Measurements from ENCODE around the gene FXN. TPM values are rescaled to one million over a fixed set of nuclear protein-coding genes. Genes with fewer than 3 reads are reported as not detected.

Gene FXN
- total RNA-seq, 2 experiments from 2014 or later: 21.0 to 21.8 TPM

- H3K27ac Mint-ChIP-seq: no peak overlapping the region
- no peak overlapping the region for H3K4me3 Mint-ChIP-seq
- intact Hi-C loops (cut with micrococcal nuclease): loop anchor here (10.0 kb wide), 2 partner anchors 236 to 436 kb away; a partner anchor contains a TSS
- H3K4me1 Mint-ChIP-seq (ENCODE audit: low read depth): peaks cover 14% of the 10 kb centered on the region
- no peak for TF ChIP-seq CTCF (IDR thresholded peaks at IDR 0.05)
- H3K36me3 Mint-ChIP-seq (ENCODE audit: low read depth): no peaks in the 10 kb centered on the region
- H3K27me3 Mint-ChIP-seq: no peaks in the 10 kb centered on the region
- CTCF ChIA-PET: interaction anchor here (1.4 to 2.3 kb wide), 3 partner anchors 8 to 15 kb away, joined by 4 to 13 read pairs (median 7); partner anchors contain the start of gene FXN
- no peaks in the 10 kb centered on the region for H3K9me3 Mint-ChIP-seq
- no peak for ATAC-seq
- DNase-seq: no peak
- POLR2A ChIA-PET: no interaction called here
Observed at GRCh38 chr9:69020301-69021145, 15.0 kb upstream of the FXN start.

DNA sequence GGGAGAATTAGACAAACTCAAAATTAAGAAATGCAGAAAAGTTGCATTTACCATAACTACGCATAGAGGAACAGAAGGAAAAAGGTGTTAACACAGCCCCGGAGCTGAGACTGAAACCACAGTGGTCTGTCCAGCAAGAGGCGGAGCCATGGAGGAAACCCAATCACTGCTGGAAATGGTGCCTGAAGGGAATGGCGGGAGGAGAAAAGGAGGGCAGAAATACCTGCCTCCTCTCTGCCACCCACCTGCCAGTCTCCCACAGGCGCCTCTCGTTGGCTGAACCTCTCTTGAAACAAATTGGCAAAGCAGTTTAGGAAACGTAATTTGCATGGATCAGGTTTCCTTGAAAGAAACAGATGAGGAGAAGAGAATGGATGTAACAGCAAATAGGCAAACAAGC lies 11.9 kb upstream of the FXN start:
- no peak overlapping the region for H3K27ac Mint-ChIP-seq
- DNase-seq: no peak
- CTCF ChIA-PET: interaction anchor here (1.9 kb wide), 1 partner anchor 24 kb away, joined by 7 read pairs; no protein-coding TSS in a partner anchor
- POLR2A ChIA-PET: interaction anchor here (1.8 kb wide), 1 partner anchor 12 kb away, joined by 7 read pairs; the partner anchor contains the start of gene FXN
- no peak for TF ChIP-seq CTCF (IDR thresholded peaks at IDR 0.05)
- intact Hi-C loops (cut with micrococcal nuclease): loop anchor here (10.0 kb wide), 2 partner anchors 239 to 439 kb away; a partner anchor contains a TSS
- no peak overlapping the region for H3K4me3 Mint-ChIP-seq
- ATAC-seq: no peak
- H3K36me3 Mint-ChIP-seq (ENCODE audit: low read depth): no peaks in the 10 kb centered on the region
- H3K9me3 Mint-ChIP-seq: no peaks in the 10 kb centered on the region
- peaks cover 25% of the 10 kb centered on the region for H3K4me1 Mint-ChIP-seq (ENCODE audit: low read depth)
- H3K27me3 Mint-ChIP-seq: no peaks in the 10 kb centered on the region

GRCh38 chr9:69027355-69028097 lies 8.0 kb upstream of the FXN start:
- H3K4me1 Mint-ChIP-seq (ENCODE audit: low read depth): peaks cover 38% of the 10 kb centered on the region
- POLR2A ChIA-PET: no interaction called here
- DNase-seq: peak; percentile 50

DNA sequence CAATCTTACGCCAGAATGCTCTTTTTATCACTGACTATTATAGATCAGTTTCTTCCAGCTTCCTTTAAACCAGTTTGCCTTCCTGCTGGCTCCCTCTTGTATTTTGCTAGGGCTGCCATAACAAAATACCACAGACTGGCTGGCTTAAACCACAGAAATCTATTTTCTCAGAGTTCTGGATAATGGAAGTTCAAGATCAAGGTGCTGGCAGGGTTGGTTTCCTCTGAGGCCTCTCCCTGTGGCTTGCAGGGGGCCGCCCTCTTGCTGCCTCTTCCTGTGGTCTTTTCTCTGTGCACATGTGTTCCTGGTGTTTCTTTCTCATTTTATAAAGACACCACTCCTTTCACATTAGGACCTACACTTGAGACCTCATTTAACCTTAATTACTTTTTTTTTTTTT lies 6.8 kb upstream of the FXN start:
- Mint-ChIP-seq H3K27me3 (no peaks in the 10 kb centered on the region), H3K36me3 (ENCODE audit: low read depth) (no peaks in the 10 kb centered on the region), H3K9me3 (peaks cover 6% of the 10 kb centered on the region), H3K4me1 (ENCODE audit: low read depth) (peaks cover 38% of the 10 kb centered on the region), H3K27ac (no peak overlapping the region), H3K4me3 (no peak overlapping the region)
- peak; percentile 61 for DNase-seq
- intact Hi-C loops (cut with micrococcal nuclease): loop anchor here (10.0 kb wide), 2 partner anchors 244 to 444 kb away; a partner anchor contains a TSS
- TF ChIP-seq CTCF (IDR thresholded peaks at IDR 0.05): no peak
- ATAC-seq: peak; percentile 66
- ChIA-PET POLR2A (no interaction called here), CTCF (interaction anchor here (1.0 to 1.6 kb wide), 8 partner anchors 9 to 167 kb away, joined by 3 to 10 read pairs (median 4); no protein-coding TSS in a partner anchor)

More at GRCh38 chr9:69027355-69028097, 8.0 kb upstream of the FXN start:
- peak; percentile 71 for ATAC-seq
- CTCF ChIA-PET: interaction anchor here (1.0 to 1.6 kb wide), 8 partner anchors 7 to 168 kb away, joined by 3 to 10 read pairs (median 4); no protein-coding TSS in a partner anchor
- Mint-ChIP-seq H3K4me3 (no peak overlapping the region), H3K9me3 (peaks cover 6% of the 10 kb centered on the region), H3K36me3 (ENCODE audit: low read depth) (no peaks in the 10 kb centered on the region), H3K27me3 (no peaks in the 10 kb centered on the region), H3K27ac (no peak overlapping the region)
- intact Hi-C loops (cut with micrococcal nuclease): loop anchor here (10.0 kb wide), 2 partner anchors 243 to 443 kb away; a partner anchor contains a TSS
- TF ChIP-seq CTCF (IDR thresholded peaks at IDR 0.05): peak; percentile 85

All from activated CD8-positive, alpha-beta T cell treated with anti-CD3 and anti-CD28 coated beads for 36 hours (primary cell).